GM12878 (cell line): ENCODE data around the gene CCDC85A. TPM values are rescaled to one million over a fixed set of nuclear protein-coding genes. Genes with fewer than 3 reads are reported as not detected.

Source experiments
- ATAC-seq: fragments of 200-7000 bp; cut with Tn5 transposase; 3 replicates; pipeline ENCODE4 v1.9.1; 2020; ENCODE audit warnings: mild to moderate bottlenecking, moderate library complexity
- BruUV-seq: library from RNA; stranded (reverse); fragments of 400-500 nt; replicated peaks from 2 replicates; lab custom pipeline; 2021; lab: Mats Ljungman, UMichigan
- CTCF ChIA-PET: fragments of 300-600 bp; sonication (Branson Sonifier 250); formaldehyde crosslinking; extraction: SDS; loops from one replicate; lab custom pipeline; 2021; ENCODE audit warnings: inconsistent platforms; lab: Yijun Ruan, JAX
- POLR2A ChIA-PET: fragments of 350-600 bp; formaldehyde crosslinking; extraction: SDS; loops from one replicate; lab custom pipeline; 2021; ENCODE audit warnings: inconsistent platforms; lab: Charles Lee
- RAD21 ChIA-PET: fragments of 300-600 bp; sonication (Branson Sonifier 250); formaldehyde crosslinking; loops from one replicate; lab custom pipeline; 2023; ENCODE audit warnings: antibody characterized with exemption; ENCODE audit not compliant: unreplicated experiment; lab: Charles Lee
- SMC1A ChIA-PET: fragments of 300-600 bp; sonication (Branson Sonifier 250); formaldehyde crosslinking; loops from one replicate; lab custom pipeline; 2023; ENCODE audit not compliant: unreplicated experiment, uncharacterized antibody; lab: Charles Lee
- DNase-seq: peaks from one replicate; pipeline ENCODE4 v3.0.0-alpha.2; 2011; ENCODE audit warnings: low read depth, low spot score
- FAIRE-seq: peaks from 3 replicates; lab custom pipeline; 2011; peaks lifted over from hg19 to GRCh38; lab: Jason Lieb, UNC
- H2AFZ ChIP-seq: 2 replicates; pipeline ENCODE4 v1.6.0; 2011; ENCODE audit warnings: low read depth, low read length, control low read depth; ENCODE audit not compliant: control insufficient read depth
- H3K27ac ChIP-seq: 2 replicates; pipeline ENCODE4 v1.5.1; 2011; ENCODE audit warnings: control low read depth; ENCODE audit not compliant: control insufficient read depth, insufficient read depth
- H3K27me3 ChIP-seq, 2 experiments: replicated peaks in 1 of 2; 2 replicates each; pipeline versions ENCODE4 v1.6.0 to v1.6.1; 2011; ENCODE audit warnings: low read length in 1 of 2; ENCODE audit not compliant: control insufficient read depth in 2 of 2, insufficient read depth in 2 of 2
- H3K36me3 ChIP-seq, 2 experiments: 2 replicates each; pipeline ENCODE4 v1.5.1; 2011; ENCODE audit warnings: low read length in 1 of 2; ENCODE audit not compliant: control insufficient read depth in 2 of 2, insufficient read depth in 2 of 2
- H3K4me1 ChIP-seq: 2 replicates; pipeline ENCODE4 v1.6.1; 2011; ENCODE audit warnings: mild to moderate bottlenecking, low read length, moderate library complexity, mixed read lengths; ENCODE audit not compliant: control insufficient read depth, insufficient read depth
- H3K4me2 ChIP-seq: 2 replicates; pipeline ENCODE4 v1.6.0; 2011; ENCODE audit warnings: control low read depth; ENCODE audit not compliant: control insufficient read depth, insufficient read depth
- H3K4me3 ChIP-seq: fragments of 200-600 bp; sonication (generic); 2 replicates; pipeline ENCODE4 v1.5.1; 2016
- H3K79me2 ChIP-seq: 2 replicates; pipeline ENCODE4 v1.6.0; 2011; ENCODE audit warnings: low read length; ENCODE audit not compliant: control insufficient read depth, insufficient read depth
- H3K9ac ChIP-seq: 2 replicates; pipeline ENCODE4 v1.8.0; 2011; ENCODE audit warnings: low read length, control low read depth, mixed read lengths; ENCODE audit not compliant: control insufficient read depth, insufficient read depth
- H3K9me3 ChIP-seq: replicated peaks from 3 replicates; pipeline ENCODE4 v1.5.1; 2011; ENCODE audit warnings: mild to moderate bottlenecking, low read length; ENCODE audit not compliant: control insufficient read depth, insufficient read depth
- H4K20me1 ChIP-seq: 2 replicates; pipeline ENCODE4 v1.6.0; 2011; ENCODE audit not compliant: control insufficient read depth, insufficient read depth
- MTA3 ChIP-seq: IDR thresholded peaks from 2 replicates; pipeline ENCODE4 v1.6.1; 2012; ENCODE audit warnings: low read length, inconsistent platforms, borderline replicate concordance
- PKNOX1 ChIP-seq: fragments of 450-650 bp; IDR thresholded peaks from 2 replicates; pipeline ENCODE4 v1.6.1; 2016; ENCODE audit warnings: mild to moderate bottlenecking
- POLR2AphosphoS5 ChIP-seq: IDR thresholded peaks from 2 replicates; pipeline ENCODE4 v1.6.1; 2011; ENCODE audit warnings: mild to moderate bottlenecking, low read length, inconsistent platforms
- REST ChIP-seq: IDR thresholded peaks from 2 replicates; pipeline ENCODE4 v1.6.1; 2012; ENCODE audit warnings: mild to moderate bottlenecking, low read depth, low read length
- ZBED1 ChIP-seq: IDR thresholded peaks from 2 replicates; pipeline ENCODE4 v1.6.1; 2016; ENCODE audit warnings: borderline replicate concordance
- WGBS: methylation state at CpG from one replicate; pipeline ENCODE4 v1.1.6; 2016; ENCODE audit warnings: low lambda C conversion rate; ENCODE audit not compliant: insufficient replicate concordance, insufficient coverage; ENCODE audit errors: missing lambda C conversion rate; 5-methylcytosine and 5-hydroxymethylcytosine counted together
- in situ Hi-C: fragments of 300-500 bp; cut with MboI; formaldehyde crosslinking; loops from 9 replicates; pipeline ENCODE4 v1.14.3; 2018; ENCODE audit warnings: mixed read lengths
- intact Hi-C: fragments of 100-400 bp; cut with micrococcal nuclease; formaldehyde crosslinking; loops from one replicate; pipeline ENCODE4 v1.14.2; 2022; ENCODE audit not compliant: unreplicated experiment
- polyA plus RNA-seq, 11 experiments: library from polyadenylated mRNA; depleted of rRNA in 4 of 11; unstranded in 6 of 11; stranded (reverse) in 5 of 11; fragments of >200 nt; fragmentation: Nextera tagmentation in 4 of 11; fragmentation: Illumina TruSeq in 1 of 11; extraction: Ambion mirVana in 4 of 11; extraction: Trizol in 1 of 11; gene quantifications; 1 replicate in 1 of 11; 2 replicates in 10 of 11; pipeline versions ENCODE4 v1.2.1 to v1.2.3, GENCODE V29; 2011 to 2016; ENCODE audit warnings: inconsistent platforms in 2 of 11, missing spikeins in 2 of 11, low read depth in 1 of 11
- total RNA-seq, 4 experiments: library from RNA; depleted of rRNA in 3 of 4; stranded (reverse); fragments of >200 nt in 3 of 4; fragmentation: Illumina TruSeq in 1 of 4; extraction: Trizol in 1 of 4; gene quantifications; 2 replicates each; pipeline versions ENCODE4 v1.2.1 to v1.2.3, GENCODE V29; 2013 to 2021

The CCDC85A gene
- total and polyA plus RNA-seq, 10 of the 15 experiments (the other 5 are each of a cell fraction or from before 2014, with no cell fraction given) = 0.02 to 0.57 (median 0.04) TPM; not detected in 7

- Histone ChIP-seq H3K79me2 (no peaks in the 10 kb centered on the region), H3K27ac (no peak overlapping the region), H3K9ac (no peak overlapping the region), H3K4me1 (no peaks in the 10 kb centered on the region; the same call in 1 of the 2 replicates), H3K36me3 (no peaks in the 10 kb centered on the region), H3K4me2 (no peak overlapping the region), H2AFZ (no peak overlapping the region), H3K4me3 (no peak overlapping the region), H3K27me3 (no peaks in the 10 kb centered on the region), H3K9me3 (no peaks in the 10 kb centered on the region), H4K20me1 (no peaks in the 10 kb centered on the region)
- 14% methylated on average over 4 of the region's 4 CpGs for WGBS
- DNase-seq = no peak
- TF ChIP-seq PKNOX1 = no peak
- TF ChIP-seq ZBED1 = no peak
- TF ChIP-seq REST = no peak
- no peak for TF ChIP-seq MTA3
- TF ChIP-seq POLR2AphosphoS5 = no peak
- no peak for FAIRE-seq
- ChIA-PET CTCF (interaction anchor here (1.0 kb wide), 1 partner anchor 22 kb away, joined by 3 read pairs; no protein-coding TSS in a partner anchor), RAD21 (no interaction called here), POLR2A (no interaction called here), SMC1A (interaction anchor here (1.1 kb wide), 1 partner anchor 12 kb away, joined by 3 read pairs; no protein-coding TSS in a partner anchor)
- in situ Hi-C loops = no loop called here
- ATAC-seq = no peak
- intact Hi-C loops = no loop called here
- BruUV-seq = no TSS peak
Measured at GRCh38 chr2:56347881-56348280, 164.1 kb downstream of the CCDC85A start.
